Immature natural killer cell (primary cell): Measurements from ENCODE around the gene METAP1. TPM values are rescaled to one million over a fixed set of nuclear protein-coding genes. Genes with fewer than 3 reads are reported as not detected.

ENCODE experiments used
- DNase-seq, 3 donors: peaks; one replicate each; pipeline ENCODE4 v3.0.0; 2022; ENCODE audit warnings: mixed read lengths in 1 of 3
- H3K27ac Mint-ChIP-seq, 6 donors: one replicate each; pipeline ENCODE4 v1.8.0; 2020; ENCODE audit warnings: mixed read lengths in 6 of 6, mild to moderate bottlenecking in 5 of 6, inconsistent platforms in 4 of 6, moderate library complexity in 3 of 6
- H3K27me3 Mint-ChIP-seq, 3 donors: one replicate each; pipeline ENCODE4 v1.8.0; 2020 to 2021; ENCODE audit warnings: low read depth in 3 of 3, mild to moderate bottlenecking in 3 of 3, mixed read lengths in 3 of 3, moderate library complexity in 3 of 3, inconsistent platforms in 1 of 3
- H3K36me3 Mint-ChIP-seq, 3 donors: one replicate each; pipeline ENCODE4 v1.8.0; 2020; ENCODE audit warnings: mixed read lengths in 3 of 3, inconsistent platforms in 2 of 3, mild to moderate bottlenecking in 2 of 3
- H3K4me1 Mint-ChIP-seq, 2 donors: one replicate each; pipeline ENCODE4 v1.8.0; 2020; ENCODE audit warnings: inconsistent platforms in 2 of 2, mild to moderate bottlenecking in 2 of 2, mixed read lengths in 2 of 2, moderate library complexity in 1 of 2
- H3K4me3 Mint-ChIP-seq, 5 donors: one replicate each; pipeline ENCODE4 v1.8.0; 2020; ENCODE audit warnings: mild to moderate bottlenecking in 5 of 5, mixed read lengths in 5 of 5, inconsistent platforms in 3 of 5, moderate library complexity in 3 of 5
- H3K9me3 Mint-ChIP-seq, 6 donors: one replicate each; pipeline ENCODE4 v1.8.0; 2020; ENCODE audit warnings: mild to moderate bottlenecking in 6 of 6, mixed read lengths in 6 of 6, inconsistent platforms in 4 of 6, moderate library complexity in 3 of 6
- polyA plus RNA-seq, 3 donors: library from polyadenylated mRNA; unstranded; fragments of 300-500 nt; fragmentation: Illumina TruSeq; gene quantifications; one replicate each; pipeline ENCODE4 v1.2.3, GENCODE V29; 2021

METAP1 gene
- polyA plus RNA-seq, result 10 to 100 TPM; 25.6 to 42.1 (median 30.6) TPM

GRCh38 chr4:98995183-98996055, at the start of gene METAP1:
Gene METAP1, plus strand, starts transcription at chr4:98995721. Its CDS starts 33 bp downstream, at chr4:98995754.
- H3K4me1 Mint-ChIP-seq, result peaks cover 32 to 39% of the 10 kb centered on the region in 2 donors
- peak within 1 kb of the TSS; percentile 96 to 99 (median 98) for H3K27ac Mint-ChIP-seq
- peak within 1 kb of the TSS; percentile 87 to 94 (median 92) for H3K4me3 Mint-ChIP-seq
- no peaks in the 10 kb centered on the region for H3K36me3 Mint-ChIP-seq
- peak; percentile 95 to 97 (median 96) for DNase-seq
- H3K27me3 Mint-ChIP-seq, result peaks cover 0 to 8% (median 3%) of the 10 kb centered on the region in 3 donors
- H3K9me3 Mint-ChIP-seq, result no peaks in the 10 kb centered on the region

GRCh38 chr4:98946359-98946758, 49.2 kb upstream of the METAP1 start:
- Mint-ChIP-seq H3K27ac (no peak overlapping the region), H3K36me3 (no peaks in the 10 kb centered on the region), H3K4me3 (no peak overlapping the region), H3K9me3 (no peaks in the 10 kb centered on the region), H3K4me1 (no peaks in the 10 kb centered on the region), H3K27me3 (peaks cover 0 to 3% (median 0%) of the 10 kb centered on the region in 3 donors)
- DNase-seq, result no peak

- Mint-ChIP-seq H3K9me3 (no peaks in the 10 kb centered on the region), H3K4me3 (no peak overlapping the region), H3K4me1 (no peaks in the 10 kb centered on the region), H3K36me3 (peaks cover 0 to 2% (median 0%) of the 10 kb centered on the region in 3 donors), H3K27ac (no peak overlapping the region), H3K27me3 (peaks cover 0 to 3% (median 2%) of the 10 kb centered on the region in 3 donors)
- DNase-seq, result no peak
Observed at GRCh38 chr4:98950925-98951324, 44.6 kb upstream of the METAP1 start.

GRCh38 chr4:98951710-98952109, 43.8 kb upstream of the METAP1 start:
- H3K4me1 Mint-ChIP-seq, result no peaks in the 10 kb centered on the region
- no peak overlapping the region for H3K27ac Mint-ChIP-seq
- peaks cover 0 to 4% (median 0%) of the 10 kb centered on the region in 3 donors for H3K36me3 Mint-ChIP-seq
- no peak overlapping the region for H3K4me3 Mint-ChIP-seq
- H3K27me3 Mint-ChIP-seq, result peaks cover 0 to 3% (median 2%) of the 10 kb centered on the region in 3 donors
- DNase-seq, result no peak
- H3K9me3 Mint-ChIP-seq, result no peaks in the 10 kb centered on the region

GRCh38 chr4:98955229-98955628, 40.3 kb upstream of the METAP1 start:
- H3K27ac Mint-ChIP-seq, result no peak overlapping the region
- no peak for DNase-seq

GRCh38 chr4:98958065-98958464, 37.5 kb upstream of the METAP1 start:
- H3K27ac Mint-ChIP-seq, result no peak overlapping the region
- no peaks in the 10 kb centered on the region for H3K9me3 Mint-ChIP-seq

More at GRCh38 chr4:98955229-98955628, 40.3 kb upstream of the METAP1 start:
- H3K4me1 Mint-ChIP-seq, result no peaks in the 10 kb centered on the region
- H3K9me3 Mint-ChIP-seq, result no peaks in the 10 kb centered on the region
- H3K4me3 Mint-ChIP-seq, result no peak overlapping the region
- H3K27me3 Mint-ChIP-seq, result peaks cover 0 to 2% (median 0%) of the 10 kb centered on the region in 3 donors
- H3K36me3 Mint-ChIP-seq, result peaks cover 0 to 9% (median 0%) of the 10 kb centered on the region in 3 donors

GRCh38 chr4:98959411-98959810, 36.1 kb upstream of the METAP1 start:
- no peak overlapping the region for H3K27ac Mint-ChIP-seq
- no peaks in the 10 kb centered on the region for H3K4me1 Mint-ChIP-seq
- H3K9me3 Mint-ChIP-seq, result no peaks in the 10 kb centered on the region

More at GRCh38 chr4:98958065-98958464, 37.5 kb upstream of the METAP1 start:
- Mint-ChIP-seq H3K4me3 (no peak overlapping the region), H3K4me1 (no peaks in the 10 kb centered on the region), H3K27me3 (peaks cover 0 to 4% (median 2%) of the 10 kb centered on the region in 3 donors), H3K36me3 (peaks cover 0 to 9% (median 0%) of the 10 kb centered on the region in 3 donors)
- DNase-seq, result no peak

GRCh38 chr4:98961770-98962169, 33.8 kb upstream of the METAP1 start:
- Mint-ChIP-seq H3K9me3 (no peaks in the 10 kb centered on the region), H3K27ac (no peak overlapping the region), H3K36me3 (peaks cover 0 to 5% (median 0%) of the 10 kb centered on the region in 3 donors), H3K4me1 (no peaks in the 10 kb centered on the region), H3K27me3 (peaks cover 1 to 10% (median 4%) of the 10 kb centered on the region in 3 donors), H3K4me3 (no peak overlapping the region)
- DNase-seq, result no peak

More at GRCh38 chr4:98959411-98959810, 36.1 kb upstream of the METAP1 start:
- Mint-ChIP-seq H3K36me3 (peaks cover 0 to 9% (median 0%) of the 10 kb centered on the region in 3 donors), H3K27me3 (peaks cover 0 to 4% (median 3%) of the 10 kb centered on the region in 3 donors), H3K4me3 (no peak overlapping the region)
- DNase-seq, result no peak

GRCh38 chr4:98963538-98964433, 31.7 kb upstream of the METAP1 start:
- peaks cover 1 to 13% (median 4%) of the 10 kb centered on the region in 3 donors for H3K27me3 Mint-ChIP-seq
- no peaks in the 10 kb centered on the region for H3K9me3 Mint-ChIP-seq
- no peak overlapping the region for H3K27ac Mint-ChIP-seq
- DNase-seq, result no peak
- no peaks in the 10 kb centered on the region for H3K4me1 Mint-ChIP-seq
- peaks cover 0 to 5% (median 0%) of the 10 kb centered on the region in 3 donors for H3K36me3 Mint-ChIP-seq
- H3K4me3 Mint-ChIP-seq, result no peak overlapping the region

- no peak overlapping the region for H3K4me3 Mint-ChIP-seq
- no peaks in the 10 kb centered on the region for H3K9me3 Mint-ChIP-seq
- H3K27me3 Mint-ChIP-seq, result peaks cover 1 to 17% (median 4%) of the 10 kb centered on the region in 3 donors
- no peaks in the 10 kb centered on the region for H3K4me1 Mint-ChIP-seq
- H3K36me3 Mint-ChIP-seq, result no peaks in the 10 kb centered on the region
- no peak overlapping the region for H3K27ac Mint-ChIP-seq
- DNase-seq, result no peak
Observed at GRCh38 chr4:98966926-98967325, 28.6 kb upstream of the METAP1 start.

GRCh38 chr4:98967786-98968329, 27.7 kb upstream of the METAP1 start:
- H3K4me3 Mint-ChIP-seq, result no peak overlapping the region
- no peaks in the 10 kb centered on the region for H3K36me3 Mint-ChIP-seq
- H3K9me3 Mint-ChIP-seq, result no peaks in the 10 kb centered on the region
- DNase-seq, result no peak
- H3K4me1 Mint-ChIP-seq, result no peaks in the 10 kb centered on the region
- H3K27ac Mint-ChIP-seq, result no peak overlapping the region
- H3K27me3 Mint-ChIP-seq, result peaks cover 0 to 17% (median 2%) of the 10 kb centered on the region in 3 donors

- Mint-ChIP-seq H3K4me1 (no peaks in the 10 kb centered on the region), H3K36me3 (no peaks in the 10 kb centered on the region), H3K27me3 (peaks cover 0 to 17% (median 7%) of the 10 kb centered on the region in 3 donors), H3K27ac (no peak overlapping the region), H3K9me3 (no peaks in the 10 kb centered on the region), H3K4me3 (no peak overlapping the region)
- DNase-seq, result no peak
Observed at GRCh38 chr4:98969878-98970785, 25.4 kb upstream of the METAP1 start.
